ENCODE results near the gene HDC. TPM values are rescaled to one million over a fixed set of nuclear protein-coding genes. Genes with fewer than 3 reads are reported as not detected.

Gene HDC
- total RNA-seq, 1 donor from 2014 or later, result 0.40 TPM

Other genes with a start within 250 kb of the HDC start
- 3.1 TPM for gene ATP8B4, start 146.5 kb downstream of the HDC start, total RNA-seq
- not detected for gene SLC27A2, start 83.5 kb downstream of the HDC start, total RNA-seq
- 10.8 TPM for gene GABPB1, start 89.5 kb upstream of the HDC start, total RNA-seq
- gene USP8, start 158.7 kb upstream of the HDC start, total RNA-seq, result 43.3 TPM